Panc1 (cell line): ENCODE results near the gene SSBP3. TPM values are rescaled to one million over a fixed set of nuclear protein-coding genes. Genes with fewer than 3 reads are reported as not detected.

Experiments used
- ATAC-seq: fragments of 200-7000 bp; cut with Tn5 transposase; 2 replicates; pipeline ENCODE4 v1.9.1; 2020; ENCODE audit warnings: mild to moderate bottlenecking, moderate library complexity
- BruUV-seq: library from RNA; stranded (reverse); fragments of 400-500 nt; replicated peaks from 2 replicates; lab custom pipeline; 2021; lab: Mats Ljungman, UMichigan
- CTCF ChIA-PET: fragments of 300-600 bp; sonication (Branson Sonifier 250); formaldehyde crosslinking; loops from one replicate; lab custom pipeline; 2022; ENCODE audit warnings: antibody characterized with exemption; lab: Charles Lee
- POLR2A ChIA-PET: fragments of 300-600 bp; sonication (Branson Sonifier 250); formaldehyde crosslinking; loops from one replicate; lab custom pipeline; 2022; ENCODE audit warnings: antibody characterized with exemption; lab: Charles Lee
- DNase-seq: peaks from one replicate; pipeline ENCODE4 v3.0.0-alpha.2; 2010; ENCODE audit warnings: low read depth, low spot score
- H3K27ac ChIP-seq: 2 replicates; pipeline ENCODE4 v1.5.1; 2011; ENCODE audit warnings: mild to moderate bottlenecking, low read length, inconsistent platforms
- H3K27me3 ChIP-seq: fragments of 200-500 bp; sonication (Bioruptor generic); 2 replicates; pipeline ENCODE4 v1.6.0; 2014; ENCODE audit warnings: low read length, inconsistent platforms; ENCODE audit not compliant: control insufficient read depth, insufficient read depth
- H3K36me3 ChIP-seq: fragments of 200-500 bp; sonication (Bioruptor generic); 2 replicates; pipeline ENCODE4 v1.5.1; 2014; ENCODE audit warnings: inconsistent platforms, mild to moderate bottlenecking, low read length, moderate library complexity; ENCODE audit not compliant: control insufficient read depth, insufficient read depth
- H3K4me1 ChIP-seq: 2 replicates; pipeline ENCODE4 v1.5.1; 2011; ENCODE audit warnings: inconsistent platforms, mild to moderate bottlenecking, low read length, moderate library complexity; ENCODE audit not compliant: control insufficient read depth, insufficient read depth
- H3K4me3 ChIP-seq, 2 experiments: 2 replicates each; pipeline ENCODE4 v1.5.1; 2011 to 2012; ENCODE audit warnings: low read depth in 2 of 2, low read length in 2 of 2, mild to moderate bottlenecking in 2 of 2, inconsistent platforms in 1 of 2, moderate library complexity in 1 of 2
- H3K9me3 ChIP-seq: fragments of 200-500 bp; sonication (Bioruptor generic); 2 replicates; pipeline ENCODE4 v1.5.1; 2014; ENCODE audit warnings: low read depth, mild to moderate bottlenecking, inconsistent platforms, low read length, moderate library complexity; ENCODE audit not compliant: control insufficient read depth, insufficient read depth
- CTCF ChIP-seq: fragments of 450-650 bp; IDR thresholded peaks from 2 replicates; pipeline ENCODE4 v1.5.1; 2017; ENCODE audit warnings: mild to moderate bottlenecking
- POLR2AphosphoS5 ChIP-seq: IDR thresholded peaks from 2 replicates; pipeline ENCODE4 v1.6.1; 2012; ENCODE audit warnings: mild to moderate bottlenecking, low read depth, low read length, moderate library complexity
- SIN3A ChIP-seq: IDR thresholded peaks from 2 replicates; pipeline ENCODE4 v1.6.1; 2012; ENCODE audit warnings: low read depth, mild to moderate bottlenecking, low read length, moderate library complexity, borderline replicate concordance; ENCODE audit not compliant: insufficient read depth
- TCF7L2 ChIP-seq: IDR thresholded peaks from 2 replicates; pipeline ENCODE4 v1.6.1; 2011; ENCODE audit warnings: mild to moderate bottlenecking, low read depth, low read length, inconsistent platforms
- in situ Hi-C: cut with HindIII; loops from 2 replicates; pipeline ENCODE4 v1.10.0; 2016; ENCODE audit warnings: low sequenced_read_pairs, low pct_unique_long_range_greater_than_20kb
- intact Hi-C: fragments of 100-400 bp; cut with micrococcal nuclease; formaldehyde crosslinking; loops from one replicate; pipeline ENCODE4 v1.10.0; 2022; ENCODE audit not compliant: unreplicated experiment
- total RNA-seq: library from RNA; stranded (reverse); gene quantifications from one replicate; pipeline ENCODE4 v1.2.1, GENCODE V29; 2021; ENCODE audit not compliant: unreplicated experiment
- TF ChIP-seq, protein P1 (sequence below), 2 experiments: IDR thresholded peaks; 2 replicates each; pipeline ENCODE4 v1.6.1; 2011 to 2012; ENCODE audit warnings: low read depth in 2 of 2, control low read depth in 1 of 2, low read length in 1 of 2, mild to moderate bottlenecking in 1 of 2, moderate library complexity in 1 of 2; ENCODE audit not compliant: insufficient read depth in 1 of 2

Gene SSBP3
- total RNA-seq, 1 experiment from 2014 or later = 22.5 TPM

DNA sequence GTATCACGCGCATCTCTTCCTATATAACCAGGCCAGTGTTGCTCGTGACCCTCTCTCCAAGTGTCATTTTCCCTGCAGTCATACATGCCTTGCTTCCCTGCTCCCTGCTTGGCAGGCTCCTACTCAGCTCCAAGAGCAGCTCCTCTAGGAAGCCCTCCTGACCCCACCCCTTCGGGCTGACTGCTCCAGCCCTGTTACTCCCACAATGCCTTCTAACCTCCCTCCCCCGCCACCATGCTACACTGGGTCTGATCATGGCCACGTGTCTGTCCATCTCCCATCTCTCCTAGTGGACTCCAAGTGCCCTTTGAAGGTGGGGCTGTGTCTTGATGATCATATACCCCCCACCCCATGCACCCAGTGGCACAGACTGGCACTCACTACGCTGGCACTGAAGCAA lies 161.5 kb downstream of the SSBP3 start:
- ChIA-PET POLR2A (no interaction called here), CTCF (no interaction called here)
- H3K9me3 ChIP-seq = no peaks in the 10 kb centered on the region
- in situ Hi-C loops (no loop called here), intact Hi-C loops (no loop called here)
- BruUV-seq = no TSS peak
- H3K36me3 ChIP-seq = no peaks in the 10 kb centered on the region
- no peak for ATAC-seq
- DNase-seq = no peak
- TF ChIP-seq SIN3A = no peak
- no peak for TF ChIP-seq CTCF
- TF ChIP-seq, protein P1, sequence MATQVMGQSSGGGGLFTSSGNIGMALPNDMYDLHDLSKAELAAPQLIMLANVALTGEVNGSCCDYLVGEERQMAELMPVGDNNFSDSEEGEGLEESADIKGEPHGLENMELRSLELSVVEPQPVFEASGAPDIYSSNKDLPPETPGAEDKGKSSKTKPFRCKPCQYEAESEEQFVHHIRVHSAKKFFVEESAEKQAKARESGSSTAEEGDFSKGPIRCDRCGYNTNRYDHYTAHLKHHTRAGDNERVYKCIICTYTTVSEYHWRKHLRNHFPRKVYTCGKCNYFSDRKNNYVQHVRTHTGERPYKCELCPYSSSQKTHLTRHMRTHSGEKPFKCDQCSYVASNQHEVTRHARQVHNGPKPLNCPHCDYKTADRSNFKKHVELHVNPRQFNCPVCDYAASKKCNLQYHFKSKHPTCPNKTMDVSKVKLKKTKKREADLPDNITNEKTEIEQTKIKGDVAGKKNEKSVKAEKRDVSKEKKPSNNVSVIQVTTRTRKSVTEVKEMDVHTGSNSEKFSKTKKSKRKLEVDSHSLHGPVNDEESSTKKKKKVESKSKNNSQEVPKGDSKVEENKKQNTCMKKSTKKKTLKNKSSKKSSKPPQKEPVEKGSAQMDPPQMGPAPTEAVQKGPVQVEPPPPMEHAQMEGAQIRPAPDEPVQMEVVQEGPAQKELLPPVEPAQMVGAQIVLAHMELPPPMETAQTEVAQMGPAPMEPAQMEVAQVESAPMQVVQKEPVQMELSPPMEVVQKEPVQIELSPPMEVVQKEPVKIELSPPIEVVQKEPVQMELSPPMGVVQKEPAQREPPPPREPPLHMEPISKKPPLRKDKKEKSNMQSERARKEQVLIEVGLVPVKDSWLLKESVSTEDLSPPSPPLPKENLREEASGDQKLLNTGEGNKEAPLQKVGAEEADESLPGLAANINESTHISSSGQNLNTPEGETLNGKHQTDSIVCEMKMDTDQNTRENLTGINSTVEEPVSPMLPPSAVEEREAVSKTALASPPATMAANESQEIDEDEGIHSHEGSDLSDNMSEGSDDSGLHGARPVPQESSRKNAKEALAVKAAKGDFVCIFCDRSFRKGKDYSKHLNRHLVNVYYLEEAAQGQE (IDR thresholded peaks at IDR 0.05; ENCODE audit: insufficient read depth in 1 of 2, low read depth in 2 of 2, low read length in 1 of 2) = no peak
- no peak for TF ChIP-seq POLR2AphosphoS5
- no peak for TF ChIP-seq TCF7L2
- peaks cover 4% of the 10 kb centered on the region for H3K4me1 ChIP-seq
- H3K4me3 ChIP-seq = no peak overlapping the region
- no peak overlapping the region for H3K27ac ChIP-seq
- H3K27me3 ChIP-seq = no peaks in the 10 kb centered on the region

GRCh38 chr1:54243022-54243421 lies 163.2 kb downstream of the SSBP3 start:
- intact Hi-C loops (no loop called here), in situ Hi-C loops (no loop called here)
- no peak for TF ChIP-seq SIN3A
- TF ChIP-seq, protein P1 (IDR thresholded peaks at IDR 0.05; ENCODE audit: insufficient read depth in 1 of 2, low read depth in 2 of 2, low read length in 1 of 2) = no peak
- TF ChIP-seq CTCF = no peak
- no peak for TF ChIP-seq TCF7L2
- no peak for TF ChIP-seq POLR2AphosphoS5
- no peaks in the 10 kb centered on the region for H3K9me3 ChIP-seq
- POLR2A ChIA-PET = no interaction called here
- no peak overlapping the region for H3K27ac ChIP-seq
- no peak for ATAC-seq
- no peak overlapping the region for H3K4me3 ChIP-seq
- no peak for DNase-seq
- H3K36me3 ChIP-seq = no peaks in the 10 kb centered on the region
- no peaks in the 10 kb centered on the region for H3K27me3 ChIP-seq
- CTCF ChIA-PET = no interaction called here
- H3K4me1 ChIP-seq = no peaks in the 10 kb centered on the region
- no TSS peak for BruUV-seq
